GM15510 (cell line): ENCODE results near the gene RCN2.
A peak's percentile ranks its signal among the peaks of the same experiment; 100 is the strongest.

Experiments
- POLR2A ChIP-seq: IDR thresholded peaks from 3 replicates; pipeline ENCODE4 v1.6.1; 2011; ENCODE audit warnings: borderline replicate concordance; ENCODE audit not compliant: insufficient read length; ENCODE audit errors: extremely low read depth

Gene RCN2

DNA sequence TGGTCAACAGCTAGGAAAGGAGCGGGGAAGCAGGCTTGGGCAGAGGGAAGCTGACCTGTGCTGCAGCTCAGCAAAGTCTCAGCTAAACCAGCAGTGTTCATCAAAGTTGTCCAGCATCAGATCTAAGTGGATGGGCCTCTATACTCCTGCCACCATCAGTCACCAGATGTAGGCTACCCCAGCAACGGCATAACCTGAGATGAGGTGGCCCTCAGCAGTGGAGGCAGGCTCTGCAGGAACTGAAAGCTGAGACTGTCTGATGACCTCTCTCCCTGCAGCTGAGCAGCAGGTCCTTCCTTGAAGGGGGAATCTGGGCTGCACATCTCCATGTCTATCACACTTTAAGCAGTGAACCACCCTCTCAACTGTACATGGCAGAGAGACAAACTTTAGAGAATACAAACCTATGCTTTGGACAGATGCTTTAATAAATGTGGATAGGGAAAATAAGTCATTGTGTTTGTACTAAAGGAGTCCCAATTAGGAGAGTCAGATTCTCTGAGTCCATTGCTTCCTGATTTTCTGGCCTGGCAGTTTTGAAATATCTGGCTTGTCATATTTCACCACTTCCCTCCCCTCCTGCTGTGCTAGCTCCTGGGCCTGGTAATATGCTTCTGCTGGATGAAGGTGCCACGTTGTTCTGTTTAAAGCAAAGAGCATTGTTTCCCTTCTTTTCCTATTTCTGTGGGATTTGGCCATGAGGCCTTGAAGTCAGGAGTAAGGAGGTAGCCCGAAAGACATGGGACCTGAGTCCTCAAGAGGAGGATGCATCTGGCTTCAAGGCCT is 52.2 kb downstream of the RCN2 start:
- TF ChIP-seq POLR2A, result no peak

DNA sequence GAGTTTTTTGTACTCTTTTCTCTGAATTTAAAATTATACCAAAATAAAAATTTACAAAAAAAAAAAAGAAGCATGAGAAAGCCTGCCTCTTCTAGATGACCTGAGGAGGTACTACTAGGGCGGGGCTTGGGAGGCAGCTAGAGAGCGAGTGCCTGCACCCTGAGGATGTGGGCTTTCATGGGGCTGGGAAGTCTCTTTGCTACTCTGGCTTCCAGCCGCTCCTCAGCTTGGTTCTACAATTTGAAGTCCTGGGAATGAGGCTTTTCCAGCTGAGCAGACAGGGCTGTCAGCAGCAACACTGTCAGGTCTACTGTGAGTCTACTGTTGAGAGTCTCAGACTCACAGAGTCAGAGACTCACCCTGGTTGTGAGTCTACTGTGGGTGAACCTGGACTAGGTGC is 55.2 kb downstream of the RCN2 start:
- no peak for TF ChIP-seq POLR2A

DNA sequence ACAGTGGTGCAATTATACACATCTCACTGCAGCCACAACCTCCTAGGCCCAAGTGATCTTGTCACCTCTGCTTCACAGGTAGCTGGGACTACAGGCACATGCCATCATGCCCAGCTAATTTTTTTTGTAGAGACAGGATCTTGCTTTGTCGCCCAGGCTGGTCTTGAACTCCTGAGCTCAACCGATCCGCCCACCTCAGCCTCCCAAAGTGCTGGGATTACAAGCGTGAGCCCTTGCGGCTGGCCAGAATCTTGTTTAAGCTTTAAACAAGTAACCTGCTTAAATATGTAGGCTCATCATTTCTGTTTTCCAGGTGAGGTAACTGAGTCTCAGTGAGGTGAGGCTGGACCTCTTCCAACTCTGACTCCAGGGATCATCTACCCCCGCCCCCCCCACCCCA is 55.7 kb downstream of the RCN2 start:
- TF ChIP-seq POLR2A, result no peak

DNA sequence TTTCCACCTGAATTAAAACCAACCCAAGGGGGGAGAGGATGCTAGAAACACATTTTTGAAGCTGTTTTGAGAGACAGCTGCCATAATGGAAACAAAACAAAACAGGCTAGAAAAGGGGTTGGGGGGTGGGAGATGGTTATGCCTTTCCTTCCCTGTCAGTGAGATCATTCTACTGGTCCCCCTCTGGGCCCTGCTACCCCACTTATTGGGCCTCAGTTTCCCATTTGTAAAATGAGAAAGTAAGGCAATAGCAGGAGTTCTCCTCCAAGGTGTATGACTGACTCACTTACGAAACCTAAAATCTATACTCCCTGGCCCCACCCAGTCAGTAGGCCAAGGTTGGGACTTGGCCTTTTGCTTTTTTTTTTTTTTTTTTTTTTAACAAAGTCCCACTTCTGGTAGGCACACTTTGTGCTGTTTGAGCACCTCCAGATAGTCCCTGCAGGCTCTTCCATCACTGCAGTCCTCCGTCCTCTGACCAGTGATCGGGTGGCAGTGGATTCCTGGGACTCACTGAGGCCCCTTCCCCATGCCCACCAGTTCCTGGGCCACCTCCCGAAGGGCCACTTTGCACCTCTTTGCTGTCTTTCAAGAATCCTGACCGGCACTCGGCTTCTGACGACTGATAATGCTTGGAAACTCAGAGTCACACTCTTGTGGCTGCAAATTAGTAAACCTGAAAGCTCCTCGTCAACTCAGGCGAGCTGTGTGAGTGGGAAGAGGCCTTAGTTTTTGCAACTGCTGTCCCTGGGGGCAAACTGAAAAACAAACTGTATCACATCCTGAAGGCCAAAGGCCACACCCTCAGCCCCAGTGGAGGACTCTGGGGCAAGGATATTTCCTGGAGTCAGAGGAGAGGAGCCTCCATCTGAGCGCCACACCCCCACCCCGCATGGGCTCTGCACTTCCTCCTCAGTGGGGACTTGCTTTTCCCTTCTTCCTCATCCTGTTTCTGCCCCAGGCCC is 56.6 kb downstream of the RCN2 start:
- TF ChIP-seq POLR2A, result no peak

DNA sequence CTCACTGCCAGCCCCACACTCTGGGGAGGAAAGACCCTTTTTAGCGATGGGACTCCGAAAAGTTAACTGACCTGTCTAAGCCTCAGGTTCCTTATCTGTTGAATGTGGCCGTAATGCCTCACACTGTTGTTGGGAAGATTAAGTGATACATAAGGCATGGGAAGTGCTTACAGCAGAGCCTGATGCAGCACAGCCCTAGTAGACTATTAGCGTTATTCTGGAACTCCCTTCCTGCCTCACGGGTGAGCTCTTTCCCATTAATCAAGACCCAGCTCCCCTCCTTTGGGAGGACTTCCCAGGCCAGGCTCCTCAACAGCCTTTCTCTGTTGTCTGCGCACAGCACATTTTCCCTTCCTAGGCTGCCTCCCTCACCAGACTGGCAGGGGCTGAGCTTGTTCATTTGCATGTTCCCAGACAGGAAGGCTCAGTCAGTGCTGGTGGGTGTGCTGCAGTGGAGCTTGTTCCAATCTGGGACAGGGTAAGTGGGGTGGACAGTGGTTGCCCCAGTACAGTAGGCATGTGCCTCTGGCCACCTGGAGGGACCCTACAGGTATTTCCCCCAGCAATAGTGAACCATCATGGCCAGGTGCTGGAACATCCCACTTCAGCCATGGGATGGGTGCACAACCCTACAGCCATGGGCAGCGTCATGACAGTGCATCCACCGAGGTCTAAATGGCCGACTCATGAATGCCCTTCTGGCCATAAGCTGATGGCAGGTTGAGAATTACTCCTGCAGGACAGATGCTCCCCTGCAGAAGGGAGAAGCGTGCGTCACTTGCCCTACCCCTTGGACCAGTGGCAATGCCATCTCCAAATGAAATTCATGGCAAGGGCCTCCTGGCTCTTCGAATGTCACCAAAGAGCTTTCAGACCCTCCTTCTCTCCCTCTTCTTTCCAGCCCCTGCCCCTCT is 57.6 kb downstream of the RCN2 start:
- no peak for TF ChIP-seq POLR2A

DNA sequence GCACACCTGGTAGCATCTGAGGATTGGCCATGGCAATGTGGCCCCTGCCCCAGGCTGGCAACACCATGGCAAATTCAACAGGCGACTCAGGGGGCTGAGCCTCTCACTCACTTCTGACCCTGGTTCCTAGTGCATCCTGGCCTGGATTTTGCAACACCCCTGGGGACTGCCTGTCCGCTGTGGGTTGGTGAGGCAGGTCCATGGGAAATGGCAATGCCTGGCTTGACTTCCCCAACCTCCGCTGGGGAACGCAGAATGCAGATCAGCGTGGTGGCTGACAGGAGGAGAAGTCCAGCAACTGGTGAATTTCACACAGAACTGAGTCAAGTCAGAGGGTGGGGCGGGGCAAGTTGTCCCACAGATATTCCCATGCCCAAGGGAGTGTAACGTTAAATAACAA is 59.5 kb downstream of the RCN2 start:
- no peak for TF ChIP-seq POLR2A

DNA sequence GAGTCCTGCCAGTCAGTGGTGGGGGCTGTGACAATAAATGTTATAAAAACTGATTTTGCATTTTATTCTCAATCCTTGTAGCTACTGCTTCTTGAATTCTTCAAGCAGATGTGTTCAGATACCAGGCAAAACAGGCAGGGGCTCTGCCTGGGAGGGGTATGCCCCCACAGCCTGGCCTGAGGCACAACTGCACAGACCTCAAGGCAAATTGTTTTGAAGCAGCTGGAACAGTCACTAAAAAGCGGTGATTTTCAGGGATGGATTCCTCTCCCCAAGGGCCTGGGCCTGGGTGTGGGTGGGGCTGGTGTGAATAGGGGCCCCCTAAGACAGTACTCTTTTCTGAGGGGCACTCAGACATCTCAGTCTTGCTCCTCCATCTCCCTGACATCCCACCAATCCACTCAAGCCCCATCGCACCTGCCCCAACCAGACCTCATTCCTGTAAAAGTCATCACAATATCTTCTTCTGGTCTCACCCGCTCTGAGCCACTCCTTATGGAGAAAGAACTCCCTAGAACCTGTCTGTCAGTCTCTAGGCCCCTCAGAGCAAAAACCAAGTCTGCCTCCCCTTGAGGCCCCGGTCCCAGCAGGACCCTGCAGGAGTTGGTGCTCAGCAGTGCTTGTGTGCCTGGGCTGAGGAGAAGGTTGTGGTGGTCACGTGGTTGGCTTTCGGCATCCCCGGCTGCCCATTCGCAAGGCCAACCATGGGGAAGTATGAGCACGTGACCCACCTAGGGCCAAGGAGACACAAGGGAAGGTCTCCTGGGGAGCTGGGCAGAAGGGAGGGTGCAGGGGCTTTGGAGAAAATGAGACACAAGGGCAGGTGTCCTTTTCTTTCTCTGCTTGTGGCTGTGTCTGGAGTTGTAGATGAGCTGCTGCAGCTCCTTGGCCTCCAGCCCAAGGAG is 60.4 kb downstream of the RCN2 start:
- no peak for TF ChIP-seq POLR2A

DNA sequence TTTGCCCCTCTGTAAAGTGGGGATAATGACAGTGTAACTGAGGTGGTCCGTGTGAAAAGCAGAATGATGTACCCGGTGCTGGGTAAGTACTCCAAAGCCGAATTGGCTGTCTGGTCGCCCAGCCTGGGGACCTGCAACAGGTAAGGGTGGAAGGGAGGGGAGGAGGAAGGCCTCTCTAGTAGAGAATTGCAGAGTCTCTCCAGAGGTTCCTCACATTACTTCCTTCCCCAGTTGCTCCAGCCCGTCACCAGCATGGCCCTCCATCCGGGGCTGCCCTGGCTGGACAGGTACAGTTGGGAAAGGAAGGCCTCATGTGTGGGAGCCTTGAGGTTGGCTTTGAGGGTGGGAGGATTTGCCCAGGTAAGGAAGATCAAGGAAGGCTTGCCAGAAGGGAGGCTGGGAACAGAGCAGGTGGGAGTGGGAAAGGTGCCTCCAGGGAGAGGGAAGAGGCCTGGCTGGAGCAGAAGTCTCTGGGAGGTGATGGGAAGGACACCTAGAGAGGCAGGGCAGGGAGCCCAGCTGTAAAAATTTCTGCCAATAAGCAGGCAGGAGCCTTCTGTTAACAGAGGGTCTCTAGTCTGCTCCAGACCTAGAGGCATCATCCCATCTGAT is 61.7 kb downstream of the RCN2 start:
- TF ChIP-seq POLR2A, result no peak

DNA sequence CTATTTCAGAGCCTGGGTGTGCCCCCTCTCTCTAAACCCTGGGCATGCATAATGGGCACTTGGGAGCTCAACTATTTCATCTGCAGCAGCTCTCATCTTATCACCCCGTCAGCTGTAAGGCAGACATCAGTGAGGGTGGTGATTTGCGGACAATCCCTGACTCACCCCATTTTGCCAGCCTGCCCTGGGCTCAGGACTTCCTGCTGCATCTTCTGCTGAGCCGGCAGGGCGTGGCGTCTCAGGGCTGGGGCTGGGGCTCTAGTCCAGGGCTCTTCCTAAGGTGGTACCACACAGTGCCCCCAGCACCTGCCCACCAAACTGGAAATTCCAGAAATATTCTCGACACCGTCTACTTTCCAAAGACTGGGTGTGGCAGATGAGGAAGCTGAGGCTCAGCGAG is 62.5 kb downstream of the RCN2 start:
- no peak for TF ChIP-seq POLR2A

DNA sequence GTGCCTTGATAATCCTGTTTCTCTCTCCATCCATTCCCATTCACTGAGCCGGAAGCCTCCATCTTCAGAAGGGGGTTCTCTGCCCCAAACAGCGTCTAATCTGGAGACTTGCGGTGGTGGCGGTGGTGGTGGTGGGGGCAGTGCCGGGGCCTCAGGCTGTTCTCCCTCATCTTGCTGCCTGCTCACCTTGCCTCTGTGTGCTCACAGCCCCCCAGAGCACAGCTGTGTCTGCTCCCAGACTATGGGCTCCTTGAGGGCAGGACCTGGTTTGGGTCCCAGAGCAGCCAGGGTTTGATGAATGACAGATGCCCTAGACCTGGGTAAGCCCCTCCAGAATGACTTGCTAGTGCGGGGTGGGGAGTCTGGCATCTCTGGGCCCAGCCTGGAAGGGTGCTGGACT is 62.9 kb downstream of the RCN2 start:
- no peak for TF ChIP-seq POLR2A

DNA sequence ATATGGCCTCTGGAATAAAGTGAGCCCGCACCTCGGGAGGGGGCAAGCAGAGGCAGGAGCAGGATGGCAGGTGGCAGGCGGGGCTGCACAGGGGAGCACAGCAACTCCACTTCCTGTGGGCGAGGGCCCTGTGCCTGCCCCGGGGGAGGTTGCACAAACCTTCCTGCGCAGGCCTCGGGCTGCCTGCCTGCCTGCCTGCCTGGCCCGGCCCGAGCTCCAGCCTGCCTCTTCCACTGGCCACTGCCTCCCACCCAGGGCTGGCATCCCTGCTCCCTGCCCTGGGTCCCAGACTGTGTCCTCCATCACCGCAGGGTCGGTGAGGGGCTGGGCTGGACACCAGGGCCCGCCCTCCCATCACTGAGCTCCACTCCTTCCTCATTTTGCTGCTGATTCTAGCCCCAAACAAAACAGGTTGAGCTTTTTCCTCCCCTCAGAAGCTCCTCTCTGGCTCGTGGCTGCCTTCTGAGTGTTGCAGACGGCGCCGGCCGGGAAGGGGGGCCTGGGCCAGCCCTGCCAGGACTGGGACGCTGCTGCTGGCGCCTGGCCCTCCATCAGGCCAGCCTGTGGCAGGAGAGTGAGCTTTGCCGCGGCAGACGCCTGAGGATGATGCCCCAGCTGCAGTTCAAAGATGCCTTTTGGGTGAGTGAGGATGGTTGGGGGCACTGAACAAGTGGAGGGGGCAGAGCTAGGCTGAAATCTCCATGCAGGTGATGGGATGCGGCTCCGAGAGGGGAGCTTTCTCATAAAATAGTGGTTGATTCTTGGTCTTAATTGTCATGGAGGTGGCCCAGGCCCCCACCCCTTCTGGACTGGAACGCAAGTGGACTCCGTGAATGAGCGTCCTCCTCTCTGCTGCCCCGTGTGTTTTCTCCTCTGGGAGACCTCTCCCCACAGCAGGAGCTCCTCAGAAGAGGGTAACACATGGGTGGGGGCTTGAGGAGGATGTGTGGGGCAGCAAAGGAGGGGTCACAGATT is 63.7 kb downstream of the RCN2 start, which contains the start of gene PSTPIP1:
Gene PSTPIP1, plus strand, starts transcription at position 156 of the 975 bp plus-strand sequence. Its CDS starts 448 bp downstream, at position 604.
- peak; percentile 76 for TF ChIP-seq POLR2A

DNA sequence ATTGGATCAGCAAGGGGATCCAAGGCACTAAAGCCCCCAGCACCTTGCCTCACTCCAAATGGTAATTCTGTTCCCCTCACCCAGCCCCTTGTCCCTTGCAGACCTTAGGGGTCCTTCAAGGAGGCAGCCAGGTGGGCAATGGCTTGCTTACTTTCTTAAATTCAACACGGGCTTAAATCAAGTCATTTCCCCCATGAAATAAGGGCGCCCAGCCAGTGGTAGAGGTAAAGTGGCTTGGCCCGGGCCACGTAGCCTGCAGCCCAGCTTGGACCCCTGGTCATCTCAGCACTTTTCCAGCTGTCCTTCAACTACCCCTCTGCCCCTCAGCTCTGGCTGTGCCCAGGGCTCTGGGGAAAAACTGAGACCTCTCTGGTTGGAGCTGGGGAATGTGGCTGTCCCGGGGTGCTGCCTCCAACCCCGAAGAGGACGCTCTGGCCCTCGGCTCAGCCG is 64.6 kb downstream of the RCN2 start:
- no peak for TF ChIP-seq POLR2A
